SU-DHL-6 (cell line): Measurements from ENCODE around the gene KRTAP10-12.

ENCODE experiments used
- H2AFZ ChIP-seq: fragments of 200-600 bp; sonication (generic); 2 replicates; pipeline ENCODE4 v1.6.1; 2014; ENCODE audit warnings: low read depth, mild to moderate bottlenecking, moderate library complexity, mixed read lengths, antibody characterized with exemption, low read length; ENCODE audit not compliant: severe bottlenecking
- H3F3A ChIP-seq: fragments of 200-600 bp; shearing (Covaris generic); 2 replicates; pipeline ENCODE4 v1.6.0; 2016; ENCODE audit warnings: antibody characterized with exemption, mild to moderate bottlenecking; ENCODE audit not compliant: insufficient read depth
- H3K27ac ChIP-seq: fragments of 200-600 bp; sonication (generic); 2 replicates; pipeline ENCODE4 v1.5.1; 2016; ENCODE audit warnings: low read depth, mild to moderate bottlenecking, low read length, moderate library complexity, mixed read lengths
- H3K27me3 ChIP-seq: fragments of 200-600 bp; sonication (generic), shearing (Covaris generic); 2 replicates; pipeline ENCODE4 v1.6.0; 2014; ENCODE audit warnings: mild to moderate bottlenecking, low read length
- H3K36me3 ChIP-seq: fragments of 200-600 bp; sonication (generic); 2 replicates; pipeline ENCODE4 v1.6.1; 2014; ENCODE audit warnings: mild to moderate bottlenecking, low read length, mixed read lengths
- H3K4me2 ChIP-seq: fragments of 300-600, 200-600 bp; shearing (Covaris generic), sonication (generic); 2 replicates; pipeline ENCODE4 v1.6.0; 2014; ENCODE audit warnings: low read length, low read depth, mild to moderate bottlenecking; ENCODE audit not compliant: poor library complexity, severe bottlenecking
- H3K4me3 ChIP-seq: fragments of 200-600 bp; sonication (generic); 2 replicates; pipeline ENCODE4 v1.5.1; 2014; ENCODE audit warnings: antibody characterized with exemption, low read length, mild to moderate bottlenecking, mixed read lengths; ENCODE audit not compliant: insufficient read depth, poor library complexity, severe bottlenecking
- H3K79me2 ChIP-seq: fragments of 200-600 bp; sonication (generic); 2 replicates; pipeline ENCODE4 v1.6.1; 2014; ENCODE audit warnings: mild to moderate bottlenecking, low read length, moderate library complexity; ENCODE audit not compliant: insufficient read depth
- H3K9ac ChIP-seq: fragments of 200-600 bp; sonication (generic); 2 replicates; pipeline ENCODE4 v1.7.0; 2014; ENCODE audit warnings: mild to moderate bottlenecking, low read length
- H3K9me2 ChIP-seq: fragments of 200-600 bp; sonication (generic); replicated peaks from 2 replicates; pipeline ENCODE4 v1.6.1; 2014; ENCODE audit warnings: low read length; ENCODE audit not compliant: insufficient read depth
- H3K9me3 ChIP-seq: fragments of 200-600 bp; sonication (generic); 2 replicates; pipeline ENCODE4 v1.6.1; 2014; ENCODE audit warnings: low read length, mixed read lengths; ENCODE audit not compliant: insufficient read depth
- H4K20me1 ChIP-seq: fragments of 200-600 bp; sonication (generic); 2 replicates; pipeline ENCODE4 v1.6.1; 2014; ENCODE audit warnings: low read depth, mild to moderate bottlenecking, antibody characterized with exemption, low read length, moderate library complexity, mixed read lengths
- CTCF ChIP-seq: fragments of 200-600 bp; sonication (generic); IDR thresholded peaks from one replicate; pipeline ENCODE4 v1.5.1; 2017; ENCODE audit warnings: antibody characterized with exemption, mild to moderate bottlenecking, low read length, moderate library complexity; ENCODE audit not compliant: insufficient read depth, poor library complexity, severe bottlenecking
- EZH2phosphoT487 ChIP-seq: fragments of 200-600 bp; sonication (generic), shearing (Covaris generic); conservative IDR thresholded peaks from 2 replicates; pipeline ENCODE4 v1.6.1; 2018; ENCODE audit warnings: mild to moderate bottlenecking, antibody characterized with exemption, low read length, moderate library complexity, mixed read lengths

KRTAP10-12 gene

GRCh38 chr21:44718093-44718492 lies 21.1 kb downstream of the KRTAP10-12 start:
- Histone ChIP-seq H4K20me1 (no peaks in the 10 kb centered on the region), H3K9me3 (no peaks in the 10 kb centered on the region), H3K4me2 (no peak overlapping the region), H3K4me3 (no peak overlapping the region), H3F3A (no peaks in the 10 kb centered on the region), H3K27me3 (0 out of 2 replicates have a peak, but pooled peaks cover 4% of the 10 kb centered on the region), H3K36me3 (no peaks in the 10 kb centered on the region), H3K9me2 (no peaks in the 10 kb centered on the region), H3K27ac (no peak overlapping the region), H2AFZ (no peak overlapping the region), H3K79me2 (no peaks in the 10 kb centered on the region), H3K9ac (no peak overlapping the region)
- TF ChIP-seq CTCF = no peak
- no peak for TF ChIP-seq EZH2phosphoT487

- H3F3A ChIP-seq = no peaks in the 10 kb centered on the region
- H3K27me3 ChIP-seq = 0 out of 2 replicates have a peak, but pooled peaks cover 4% of the 10 kb centered on the region
- H2AFZ ChIP-seq = no peak overlapping the region
- H3K9me3 ChIP-seq = no peaks in the 10 kb centered on the region
- no peaks in the 10 kb centered on the region for H3K9me2 ChIP-seq
- H3K36me3 ChIP-seq = no peaks in the 10 kb centered on the region
- no peaks in the 10 kb centered on the region for H3K79me2 ChIP-seq
- no peak overlapping the region for H3K4me3 ChIP-seq
- no peak overlapping the region for H3K27ac ChIP-seq
- no peak overlapping the region for H3K4me2 ChIP-seq
- no peaks in the 10 kb centered on the region for H4K20me1 ChIP-seq
- TF ChIP-seq EZH2phosphoT487 (no peak), CTCF (no peak)
- H3K9ac ChIP-seq = no peak overlapping the region
These were observed 21.6 kb downstream of the KRTAP10-12 start for GRCh38 chr21:44718571-44718970.

- TF ChIP-seq EZH2phosphoT487 = no peak
- H3K4me2 ChIP-seq = no peak overlapping the region
- no peaks in the 10 kb centered on the region for H3K9me3 ChIP-seq
- no peak overlapping the region for H3K27ac ChIP-seq
- no peak overlapping the region for H3K4me3 ChIP-seq
- no peaks in the 10 kb centered on the region for H3F3A ChIP-seq
- no peak overlapping the region for H2AFZ ChIP-seq
- H3K79me2 ChIP-seq = no peaks in the 10 kb centered on the region
- H3K9ac ChIP-seq = no peak overlapping the region
- no peaks in the 10 kb centered on the region for H3K9me2 ChIP-seq
- no peaks in the 10 kb centered on the region for H4K20me1 ChIP-seq
- H3K27me3 ChIP-seq = 0 out of 2 replicates have a peak, but pooled peaks cover 4% of the 10 kb centered on the region
- H3K36me3 ChIP-seq = no peaks in the 10 kb centered on the region
These were observed 23.2 kb downstream of the KRTAP10-12 start for GRCh38 chr21:44720170-44720569.

- Histone ChIP-seq H3F3A (no peaks in the 10 kb centered on the region), H3K27ac (no peak overlapping the region), H3K27me3 (0 out of 2 replicates have a peak, but pooled peaks cover 4% of the 10 kb centered on the region), H2AFZ (no peak overlapping the region), H4K20me1 (no peaks in the 10 kb centered on the region), H3K9me3 (no peaks in the 10 kb centered on the region), H3K9me2 (no peaks in the 10 kb centered on the region), H3K36me3 (no peaks in the 10 kb centered on the region), H3K9ac (no peak overlapping the region), H3K4me2 (no peak overlapping the region), H3K79me2 (no peaks in the 10 kb centered on the region), H3K4me3 (no peak overlapping the region)
- TF ChIP-seq CTCF (no peak), EZH2phosphoT487 (no peak)
These were observed 25.8 kb downstream of the KRTAP10-12 start for GRCh38 chr21:44722731-44723130.
